ENCODE data around the gene PILRA. TPM values are rescaled to one million over a fixed set of nuclear protein-coding genes. Genes with fewer than 3 reads are reported as not detected.
"Not testable (repeated sequence)": the region's sequence is repeated elsewhere in the genome, so short reads cannot be mapped to it uniquely, and the experiment has no call there.

PILRA gene
- polyA plus RNA-seq, 3 donors: 4.7 to 8.0 (median 6.6) TPM

GRCh38 chr7:100353685-100354330, 19.5 kb upstream of the PILRA start:
- DNase-seq (ENCODE audit: extremely low read depth in 1 of 11, low read depth in 9 of 11, low spot score in 4 of 11): no peak

DNA sequence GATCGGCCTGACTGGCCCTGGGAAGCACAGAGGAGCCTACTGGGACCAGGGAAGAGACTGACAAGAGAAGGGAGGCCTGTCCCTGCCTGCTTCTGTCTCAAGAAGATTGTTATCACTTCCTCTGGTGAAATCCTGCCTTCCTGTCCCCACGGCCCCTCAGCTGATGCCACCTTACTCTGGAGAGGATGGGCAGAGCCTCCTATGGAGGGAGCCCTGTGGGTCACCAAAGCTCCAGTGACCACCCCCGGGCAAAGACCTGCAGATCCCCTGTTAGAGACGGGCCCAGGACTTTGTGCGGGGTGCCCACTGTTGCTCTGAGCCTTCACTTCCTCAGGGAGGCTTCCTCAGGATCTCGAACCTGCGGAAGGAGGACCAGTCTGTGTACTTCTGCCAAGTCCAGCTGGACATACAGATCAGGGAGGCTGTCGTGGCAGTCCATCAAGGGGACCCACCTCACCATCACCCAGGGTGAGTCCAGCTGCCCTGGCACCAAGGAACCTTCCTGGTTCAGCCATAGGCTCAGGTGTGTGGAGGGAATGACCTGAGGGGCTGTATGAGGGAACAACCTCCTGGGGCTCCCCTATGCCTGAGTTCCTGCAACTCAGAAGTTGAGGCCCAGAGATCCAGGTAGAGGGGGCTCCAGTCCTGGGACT, 16.7 kb upstream of the PILRA start:
- no peak for DNase-seq (ENCODE audit: extremely low read depth in 1 of 11, low read depth in 9 of 11, low spot score in 4 of 11)

GRCh38 chr7:100357131-100357561, 16.1 kb upstream of the PILRA start:
- DNase-seq (ENCODE audit: extremely low read depth in 1 of 11, low read depth in 9 of 11, low spot score in 4 of 11): no peak

DNA sequence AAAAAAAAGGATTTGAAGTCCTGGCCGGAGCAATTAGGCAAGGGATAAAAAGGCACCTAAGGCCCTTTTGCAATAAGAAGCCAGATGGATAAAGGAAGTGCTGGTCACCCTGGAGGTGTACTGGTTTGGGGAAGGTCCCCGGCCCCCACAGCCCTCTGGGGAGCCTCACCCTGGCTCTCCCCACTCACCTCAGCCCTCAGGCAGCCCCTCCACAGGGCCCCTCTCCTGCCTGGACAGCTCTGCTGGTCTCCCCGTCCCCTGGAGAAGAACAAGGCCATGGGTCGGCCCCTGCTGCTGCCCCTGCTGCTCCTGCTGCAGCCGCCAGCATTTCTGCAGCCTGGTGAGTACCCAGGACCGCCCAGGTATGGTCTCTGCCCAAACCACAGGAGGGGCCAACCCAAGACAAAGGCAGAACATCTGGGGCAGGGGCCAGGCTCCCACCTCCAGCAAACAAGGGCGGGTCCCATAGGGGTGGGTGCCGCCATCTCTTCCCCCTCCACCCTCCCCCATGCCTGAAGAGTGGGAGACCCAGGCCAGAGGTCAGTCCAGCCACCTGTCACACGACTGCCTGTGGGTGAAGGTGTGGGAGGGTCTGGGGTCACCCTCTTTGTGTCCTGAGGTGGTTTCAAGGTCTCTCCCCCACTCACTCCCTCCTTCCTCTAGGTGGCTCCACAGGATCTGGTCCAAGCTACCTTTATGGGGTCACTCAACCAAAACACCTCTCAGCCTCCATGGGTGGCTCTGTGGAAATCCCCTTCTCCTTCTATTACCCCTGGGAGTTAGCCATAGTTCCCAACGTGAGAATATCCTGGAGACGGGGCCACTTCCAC, 15.0 kb upstream of the PILRA start, which contains the start of gene PILRB:
Gene PILRB, plus strand, starts transcription at position 91 of the 830 bp plus-strand sequence. Its CDS starts 186 bp downstream, at position 277.
- no peak for DNase-seq (ENCODE audit: extremely low read depth in 1 of 11, low read depth in 9 of 11, low spot score in 4 of 11)

GRCh38 chr7:100358857-100359212, 14.5 kb upstream of the PILRA start:
- no peak for DNase-seq (ENCODE audit: extremely low read depth in 1 of 11, low read depth in 9 of 11, low spot score in 4 of 11)

- DNase-seq (ENCODE audit: extremely low read depth in 1 of 11, low read depth in 9 of 11, low spot score in 4 of 11): no peak
Measured at GRCh38 chr7:100360135-100360854, 13.0 kb upstream of the PILRA start.

- no peak for DNase-seq (ENCODE audit: extremely low read depth in 1 of 11, low read depth in 9 of 11, low spot score in 4 of 11)
Measured at GRCh38 chr7:100363098-100363497, 10.2 kb upstream of the PILRA start.

DNA sequence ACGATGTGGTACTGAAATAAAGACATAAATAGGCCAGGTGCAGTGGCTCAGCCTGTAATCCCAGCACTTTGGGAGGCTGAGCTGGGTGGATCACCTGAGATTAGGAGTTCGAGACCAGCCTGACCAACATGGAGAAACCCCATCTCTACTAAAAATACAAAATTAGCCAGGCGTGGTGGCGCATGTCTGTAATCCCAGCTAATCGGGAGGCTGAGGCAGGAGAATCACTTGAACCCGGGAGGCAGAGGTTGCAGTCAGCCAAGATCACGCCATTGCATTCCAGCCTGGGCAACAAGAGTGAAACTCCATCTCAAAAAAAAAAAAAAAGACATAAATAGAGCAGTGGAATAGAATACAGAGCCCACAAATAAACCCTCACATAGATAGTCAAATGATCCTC, 9.5 kb upstream of the PILRA start:
- not testable (repeated sequence) for DNase-seq (ENCODE audit: extremely low read depth in 1 of 11, low read depth in 9 of 11, low spot score in 4 of 11)

DNA sequence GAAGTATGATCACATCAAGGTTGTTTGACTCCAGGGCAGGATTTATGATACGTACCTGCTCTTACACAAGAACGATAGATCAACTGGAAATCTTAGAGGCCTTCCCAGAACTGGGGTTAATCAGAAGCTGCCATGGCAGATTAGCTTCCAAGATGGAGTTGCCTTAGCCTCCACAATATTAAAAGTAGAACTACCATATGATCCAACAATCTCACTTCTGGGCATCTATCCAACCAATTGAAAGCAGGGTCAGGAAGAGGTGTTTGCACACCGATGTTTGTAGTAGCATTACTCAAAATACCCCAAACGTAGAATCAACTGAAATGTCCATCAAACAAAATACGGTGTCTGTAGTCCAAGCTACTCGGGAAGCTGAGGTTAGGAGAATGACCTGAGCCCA, 8.8 kb upstream of the PILRA start:
- no peak for DNase-seq (ENCODE audit: extremely low read depth in 1 of 11, low read depth in 9 of 11, low spot score in 4 of 11)

DNA sequence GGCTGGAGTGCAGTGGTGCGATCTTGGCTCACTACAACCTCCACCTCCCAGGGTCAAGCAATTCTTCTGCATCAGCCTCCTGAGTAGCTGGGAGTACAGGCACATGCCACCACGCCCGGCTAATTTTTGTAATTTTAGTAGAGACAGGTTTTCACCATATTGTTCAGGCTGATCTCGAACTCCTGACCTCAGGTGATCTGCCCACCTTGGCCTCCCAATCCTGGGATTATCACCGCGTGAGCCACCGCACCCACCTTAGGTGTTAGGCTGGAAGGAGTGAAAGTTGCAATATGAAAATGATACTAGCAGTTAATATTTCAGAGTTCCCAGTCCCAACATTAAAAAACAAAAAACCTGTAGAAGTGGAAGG, 7.3 kb upstream of the PILRA start:
- DNase-seq (ENCODE audit: extremely low read depth in 1 of 11, low read depth in 9 of 11, low spot score in 4 of 11): not testable (repeated sequence)

- DNase-seq (ENCODE audit: extremely low read depth in 1 of 11, low read depth in 9 of 11, low spot score in 4 of 11): no peak
Measured at GRCh38 chr7:100366411-100367250, 6.7 kb upstream of the PILRA start.

GRCh38 chr7:100367251-100367620, 6.1 kb upstream of the PILRA start:
- no peak for DNase-seq (ENCODE audit: extremely low read depth in 1 of 11, low read depth in 9 of 11, low spot score in 4 of 11)

DNA sequence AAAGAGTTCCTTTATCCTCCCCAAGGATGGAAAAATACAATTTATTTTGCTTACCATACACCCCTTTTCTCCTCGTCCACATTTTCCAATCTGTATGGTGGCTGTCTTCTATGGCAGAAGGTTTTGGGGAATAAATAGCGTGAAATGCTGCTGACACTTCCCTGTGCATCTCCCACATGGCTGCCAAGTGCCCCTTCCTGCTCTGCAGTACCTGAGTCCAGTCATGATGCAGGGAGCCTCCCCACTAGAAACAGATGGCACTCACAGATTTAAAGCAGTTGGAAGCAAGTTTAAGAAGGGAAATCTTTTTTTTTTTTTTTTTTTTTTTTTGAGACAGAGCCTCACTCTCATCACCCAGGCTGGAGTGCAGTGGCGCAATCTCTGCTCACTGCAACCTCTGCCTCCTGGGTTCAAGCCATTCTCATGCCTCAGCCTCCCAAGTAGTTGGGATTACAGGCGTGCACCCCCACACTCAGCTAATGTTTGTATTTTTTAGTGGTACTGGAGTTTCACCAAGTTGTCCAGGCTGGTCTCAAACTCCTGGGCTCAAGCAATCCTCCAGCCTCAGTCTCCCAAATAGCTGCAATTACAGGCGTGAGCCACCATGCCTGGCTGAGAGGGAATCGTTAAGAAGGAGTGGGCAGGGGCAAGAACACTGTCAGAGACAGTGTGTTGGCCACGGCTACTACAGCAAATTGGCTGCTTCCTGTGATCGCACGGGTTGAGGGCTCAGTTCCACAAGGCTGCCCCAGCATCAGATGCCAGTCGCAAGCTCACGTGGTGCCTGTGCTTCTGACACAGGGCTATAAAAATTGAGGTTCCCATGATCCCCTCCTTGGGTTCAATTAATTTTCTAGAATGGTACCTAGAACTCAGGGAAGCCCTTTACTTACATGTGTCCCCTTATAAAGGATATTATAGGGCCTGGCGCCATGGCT, 5.3 kb upstream of the PILRA start:
- no peak for DNase-seq (ENCODE audit: extremely low read depth in 1 of 11, low read depth in 9 of 11, low spot score in 4 of 11)

GRCh38 chr7:100369105-100369504, 4.2 kb upstream of the PILRA start:
- DNase-seq (ENCODE audit: extremely low read depth in 1 of 11, low read depth in 9 of 11, low spot score in 4 of 11): no peak

GRCh38 chr7:100370303-100370702, 3.0 kb upstream of the PILRA start:
- no peak for DNase-seq (ENCODE audit: extremely low read depth in 1 of 11, low read depth in 9 of 11, low spot score in 4 of 11)

DNA sequence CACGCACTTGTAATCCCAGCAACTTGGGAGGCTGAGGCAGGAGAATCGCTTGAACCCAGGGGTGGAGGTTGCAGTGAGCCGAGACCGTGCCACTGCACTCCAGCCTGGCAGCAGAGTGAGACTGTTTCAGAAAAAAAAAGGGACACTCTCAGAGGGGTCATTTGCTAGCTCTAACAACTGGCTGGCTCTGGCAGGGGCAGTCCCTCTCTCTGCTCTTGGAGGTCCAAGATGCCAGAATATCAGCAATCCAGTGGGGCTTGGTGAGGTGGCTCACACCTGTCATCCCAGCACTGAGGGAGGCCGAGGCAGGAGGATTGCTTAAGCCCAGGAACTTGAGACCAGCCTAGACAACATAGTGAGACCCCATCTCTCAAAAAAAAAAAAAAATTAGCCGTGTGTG, 2.5 kb upstream of the PILRA start:
- DNase-seq (ENCODE audit: extremely low read depth in 1 of 11, low read depth in 9 of 11, low spot score in 4 of 11): no peak

- DNase-seq (ENCODE audit: extremely low read depth in 1 of 11, low read depth in 9 of 11, low spot score in 4 of 11): no peak
Measured at GRCh38 chr7:100371561-100372171, 1.6 kb upstream of the PILRA start.
